NCI-H187 (cell line): ENCODE results near the gene SLC1A7.

Experiments used
- DNase-seq, 2 experiments: peaks; one replicate each; lab custom pipeline; 2025; lab: John Stamatoyannopoulos, UW

SLC1A7 gene

GRCh38 chr1:53115403-53116306, 26.8 kb downstream of the SLC1A7 start:
- DNase-seq, result no peak

GRCh38 chr1:53114581-53115400, 27.6 kb downstream of the SLC1A7 start:
- no peak for DNase-seq

GRCh38 chr1:53114090-53114489, 28.3 kb downstream of the SLC1A7 start:
- no peak for DNase-seq

- DNase-seq, result no peak
Observed at GRCh38 chr1:53112861-53113260, 29.6 kb downstream of the SLC1A7 start.

- DNase-seq, result no peak
Observed at GRCh38 chr1:53112271-53112774, 30.1 kb downstream of the SLC1A7 start.

GRCh38 chr1:53111693-53112092, 30.7 kb downstream of the SLC1A7 start:
- no peak for DNase-seq

- no peak for DNase-seq
Observed at GRCh38 chr1:53111073-53111556, 31.3 kb downstream of the SLC1A7 start.

GRCh38 chr1:53110370-53111072, 31.9 kb downstream of the SLC1A7 start:
- DNase-seq, result no peak

GRCh38 chr1:53108646-53109580, 33.5 kb downstream of the SLC1A7 start:
- no peak for DNase-seq

- no peak for DNase-seq
Observed at GRCh38 chr1:53107570-53108322, 34.7 kb downstream of the SLC1A7 start.

- DNase-seq, result no peak
Observed at GRCh38 chr1:53107090-53107489, 35.3 kb downstream of the SLC1A7 start.

GRCh38 chr1:53104289-53104913, 38.0 kb downstream of the SLC1A7 start:
- DNase-seq, result no peak

GRCh38 chr1:53094533-53094919, 47.9 kb downstream of the SLC1A7 start:
- no peak for DNase-seq

- DNase-seq, result no peak
Observed at GRCh38 chr1:53093778-53094532, 48.5 kb downstream of the SLC1A7 start.

- DNase-seq, result no peak
Observed at GRCh38 chr1:53093451-53093754, 49.0 kb downstream of the SLC1A7 start.

GRCh38 chr1:53092659-53093450, 49.6 kb downstream of the SLC1A7 start:
- no peak for DNase-seq

GRCh38 chr1:53091841-53092645, 50.4 kb downstream of the SLC1A7 start:
- no peak for DNase-seq
